A204.1 (cell line): ENCODE results near the gene SLC39A9.
"Not testable (repeated sequence)": the region's sequence is repeated elsewhere in the genome, so short reads cannot be mapped to it uniquely, and the experiment has no call there.

Experiments used
- FAIRE-seq: peaks from 2 replicates; lab custom pipeline; 2012; peaks lifted over from hg19 to GRCh38; lab: Jason Lieb, UNC

Gene SLC39A9

DNA sequence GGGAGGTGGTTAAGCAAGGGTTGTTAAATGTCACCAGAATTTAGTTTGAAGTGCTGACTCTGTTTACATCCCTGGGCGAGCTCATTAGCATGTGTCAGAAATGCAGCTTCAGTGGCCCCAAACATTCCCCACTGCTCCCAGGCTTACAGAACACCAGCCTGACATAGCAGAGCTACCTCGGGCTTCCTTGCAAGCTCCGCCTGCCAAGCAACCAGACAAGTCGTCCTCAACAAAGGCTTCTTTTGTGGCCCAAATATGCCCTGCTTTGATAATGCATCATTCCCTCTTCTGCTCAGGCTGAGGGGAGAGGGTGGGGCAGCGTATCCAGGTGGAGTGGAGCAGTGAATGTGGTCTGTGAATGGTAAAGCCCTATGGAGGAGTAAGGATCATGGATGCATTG, 28.4 kb upstream of the SLC39A9 start:
- FAIRE-seq: no peak

DNA sequence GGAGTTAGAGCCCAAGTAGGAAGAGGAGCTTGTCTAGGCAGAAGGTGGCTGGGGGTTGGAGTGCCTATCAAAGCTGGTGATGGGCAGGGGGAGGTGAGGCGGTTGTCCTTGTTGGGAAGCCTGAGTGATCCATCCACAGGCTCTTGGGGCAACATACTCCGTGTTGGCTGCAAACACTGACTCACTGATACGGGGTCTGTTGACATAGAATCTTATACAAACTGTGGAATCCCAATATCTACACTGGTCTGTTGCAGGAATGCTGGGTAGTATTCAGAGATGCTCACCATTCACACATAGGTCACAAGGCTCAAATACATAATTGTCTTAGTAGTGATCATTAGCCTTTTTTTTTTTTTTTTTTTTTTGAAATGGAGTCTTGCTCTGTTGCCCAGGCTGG, 26.3 kb upstream of the SLC39A9 start:
- FAIRE-seq: no peak

DNA sequence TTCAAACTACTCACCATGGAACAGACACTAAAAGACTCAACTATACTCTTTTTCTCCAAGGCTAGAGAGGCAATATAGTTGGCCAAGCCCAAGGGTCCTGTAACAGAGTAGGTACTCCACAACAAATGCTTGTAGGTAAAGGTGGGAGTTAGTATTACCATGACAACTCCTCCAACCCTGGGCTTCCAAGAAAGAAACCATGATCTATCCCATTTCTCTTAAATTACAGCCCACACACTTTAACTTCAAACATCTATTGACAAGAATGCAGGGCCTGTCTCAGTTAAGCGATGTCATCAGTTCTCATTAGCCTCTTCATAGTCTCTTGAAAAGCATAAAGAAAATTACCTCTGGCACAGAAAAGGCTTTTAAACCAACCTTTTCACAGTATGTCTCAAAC, 25.4 kb upstream of the SLC39A9 start:
- no peak for FAIRE-seq

DNA sequence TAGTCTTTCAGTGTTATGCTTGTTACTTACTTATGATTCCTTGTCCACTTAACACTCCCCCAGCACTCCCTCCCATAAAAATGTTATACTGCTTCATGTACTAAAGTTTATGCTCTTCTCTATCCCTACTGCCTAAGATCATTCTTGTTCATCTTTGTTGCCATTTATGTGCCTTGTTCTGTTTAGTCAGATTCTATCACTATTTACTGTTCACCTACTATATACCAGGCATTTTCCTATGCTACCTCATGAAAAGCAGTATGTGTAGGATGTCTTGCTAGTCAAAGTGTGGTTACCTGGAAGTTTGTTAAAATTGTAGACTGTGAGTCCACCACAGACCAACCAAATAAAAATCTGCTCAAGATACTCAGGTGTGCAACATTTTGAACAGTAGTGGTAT, 24.3 kb upstream of the SLC39A9 start:
- no peak for FAIRE-seq

DNA sequence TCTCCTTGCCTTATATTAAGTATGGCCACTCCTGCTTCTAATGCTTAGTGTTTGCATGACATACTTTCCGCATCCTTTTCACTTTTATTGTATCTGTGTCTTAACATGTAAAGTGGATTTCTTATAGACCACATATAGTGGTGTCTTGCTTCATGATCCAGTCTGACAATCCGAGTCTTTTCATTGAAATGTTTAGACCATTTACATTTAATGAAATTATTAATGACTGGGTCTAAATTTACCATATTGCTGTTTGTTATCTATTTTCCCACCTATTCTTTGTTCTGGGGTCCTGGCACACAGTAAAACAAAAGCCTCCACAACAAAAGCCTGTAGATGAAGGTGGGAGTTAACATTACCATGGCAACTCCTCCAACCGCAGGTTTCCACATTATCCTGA, 23.3 kb upstream of the SLC39A9 start:
- no peak for FAIRE-seq

DNA sequence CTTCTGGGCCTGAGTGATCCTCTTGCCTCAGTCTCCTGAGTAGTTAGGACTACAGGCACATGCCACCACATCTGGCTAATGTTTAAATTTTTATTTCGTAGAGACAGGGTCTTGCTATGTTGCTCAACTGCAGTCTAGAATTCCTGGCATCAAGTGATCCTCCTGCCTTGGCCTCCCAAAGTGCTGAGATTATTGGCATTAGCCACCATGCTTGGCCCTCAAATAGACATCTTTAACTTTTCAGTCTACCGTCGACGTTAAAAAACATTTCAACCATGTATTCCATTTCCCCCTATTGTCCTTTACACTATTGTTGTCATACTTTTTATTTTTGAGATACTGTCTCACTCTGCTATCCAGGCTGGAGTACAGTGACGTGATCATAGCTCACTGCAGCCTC, 22.8 kb upstream of the SLC39A9 start:
- no peak for FAIRE-seq

DNA sequence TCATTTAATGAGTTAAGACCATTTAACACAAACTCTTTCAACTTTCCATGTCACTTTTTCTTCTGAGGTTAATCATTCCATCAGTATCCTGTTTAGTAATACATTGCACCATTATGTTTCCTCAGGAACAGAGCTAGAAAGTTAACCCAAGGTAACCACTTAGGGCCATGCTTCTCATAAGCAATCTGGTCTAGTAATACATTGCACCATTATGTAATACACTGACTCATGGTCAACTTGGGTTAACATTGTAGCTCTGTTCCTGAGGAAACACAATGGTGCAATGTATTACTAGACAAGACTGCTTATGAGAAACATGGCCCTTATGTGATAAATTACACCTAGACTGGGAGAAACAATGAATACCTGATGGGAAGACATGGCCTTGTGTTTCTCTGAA, 22.1 kb upstream of the SLC39A9 start:
- FAIRE-seq: no peak

DNA sequence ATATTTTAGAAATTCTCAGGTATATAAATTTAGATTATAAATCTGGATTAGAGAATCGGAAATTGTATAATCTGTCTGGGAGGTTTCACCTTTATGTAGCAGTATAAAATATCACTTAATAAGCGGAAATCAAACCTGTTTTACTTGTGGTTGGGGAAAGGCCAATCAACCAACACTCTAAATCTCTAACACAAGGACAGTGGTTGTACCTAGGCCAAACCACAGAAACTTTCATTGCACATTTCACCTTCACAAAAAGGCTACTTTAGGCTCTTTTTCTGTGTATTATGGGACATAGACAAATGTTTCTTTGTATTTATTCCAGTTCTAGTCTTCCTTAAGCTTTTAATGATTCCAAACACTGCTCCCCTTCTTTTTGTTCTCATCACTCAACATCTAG, 20.2 kb upstream of the SLC39A9 start:
- no peak for FAIRE-seq

DNA sequence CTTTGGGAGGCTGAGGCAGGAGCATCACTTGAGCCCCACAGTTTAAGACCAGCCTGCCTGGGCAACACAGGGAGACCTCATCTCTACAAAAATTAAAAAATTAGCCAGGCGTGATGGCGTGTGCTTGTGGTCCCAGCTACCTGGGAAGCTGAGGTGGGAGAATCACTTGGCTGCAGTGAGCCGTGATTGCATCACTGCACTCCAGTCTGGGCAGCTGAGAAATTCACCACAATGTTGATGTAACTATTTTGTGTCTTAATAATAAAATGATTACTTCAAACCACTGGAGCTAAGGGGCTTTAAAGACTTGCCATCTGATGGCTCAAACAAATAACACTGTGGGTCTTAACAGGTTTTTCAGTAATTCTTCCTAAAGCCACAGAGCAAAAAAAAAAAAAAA, 11.2 kb upstream of the SLC39A9 start:
- FAIRE-seq: no peak

DNA sequence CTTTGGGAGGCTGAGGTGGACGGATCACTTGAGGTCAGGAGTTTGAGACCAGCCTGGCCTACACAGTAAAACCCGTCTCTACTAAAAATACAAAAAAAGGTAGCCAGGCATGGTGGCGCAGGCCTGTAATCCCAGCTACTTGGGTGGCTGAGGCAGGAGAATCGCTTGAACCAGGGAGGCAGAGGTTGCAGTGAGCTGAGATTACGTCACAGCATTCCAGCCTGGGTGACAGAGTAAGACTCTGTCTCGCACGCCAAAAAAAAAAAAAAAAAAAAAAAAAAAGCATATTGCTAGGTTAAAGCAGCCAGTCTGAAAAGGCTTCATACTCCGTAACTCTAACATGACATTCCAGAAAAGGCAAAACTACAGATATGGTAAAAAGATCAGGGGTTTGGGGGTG, 7.1 kb upstream of the SLC39A9 start:
- not testable (repeated sequence) for FAIRE-seq

DNA sequence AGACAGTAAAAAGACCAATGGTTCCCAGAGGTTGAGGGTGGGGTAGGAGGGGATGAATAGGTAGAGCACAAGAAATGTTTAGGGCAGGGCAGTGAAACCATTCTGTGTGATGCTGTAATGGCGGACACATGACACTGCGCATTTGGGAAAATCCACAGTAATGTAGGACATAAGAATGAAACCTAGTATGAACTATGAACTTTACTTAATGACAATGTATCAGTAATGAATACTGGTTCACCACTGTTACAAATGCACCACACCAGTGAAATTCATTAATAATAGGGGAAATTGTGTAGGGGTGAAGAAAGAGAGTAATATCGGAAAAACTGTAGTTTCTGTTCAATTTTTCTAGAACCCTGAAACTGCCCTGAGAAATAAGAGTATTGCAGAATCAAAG, 6.0 kb upstream of the SLC39A9 start:
- FAIRE-seq: no peak

DNA sequence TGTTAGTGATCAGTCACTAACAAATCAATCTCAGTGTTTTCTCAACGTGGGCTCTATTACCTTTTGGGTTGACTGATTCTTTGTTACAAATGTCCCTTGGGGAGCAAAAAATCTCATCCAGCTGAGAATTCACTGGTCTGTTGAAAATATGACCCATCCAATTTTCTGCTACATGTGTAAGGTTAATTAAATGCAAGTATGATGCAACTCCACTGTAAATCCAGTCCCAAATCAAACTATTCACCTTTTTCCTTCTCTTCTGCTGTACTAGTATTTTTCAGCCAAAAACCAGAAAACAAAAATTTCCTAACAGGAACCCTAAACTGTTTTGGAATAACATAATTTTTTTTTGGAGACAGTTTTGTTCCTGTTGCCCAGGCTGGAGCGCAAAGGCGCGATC, 2.6 kb upstream of the SLC39A9 start:
- no peak for FAIRE-seq

DNA sequence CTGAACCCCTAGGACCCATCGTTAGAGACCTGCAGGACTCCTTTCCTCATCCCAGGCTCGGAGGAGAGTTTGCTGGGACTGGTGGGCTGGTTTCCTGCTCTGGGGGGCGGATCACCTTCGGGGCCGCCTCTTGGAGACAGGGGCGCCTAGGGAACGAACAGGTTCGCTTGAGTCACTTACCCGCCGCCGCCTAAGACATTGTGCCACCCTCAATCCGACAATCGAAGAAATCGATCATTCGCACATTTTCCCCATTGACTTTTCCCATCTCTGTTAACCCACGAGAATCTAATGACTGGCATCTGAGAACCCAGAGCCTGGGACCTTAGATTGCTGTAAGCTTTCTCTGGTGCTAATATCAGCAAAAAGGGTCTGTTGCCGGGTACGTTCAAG, 322 bp downstream of the SLC39A9 start:
- no peak for FAIRE-seq

DNA sequence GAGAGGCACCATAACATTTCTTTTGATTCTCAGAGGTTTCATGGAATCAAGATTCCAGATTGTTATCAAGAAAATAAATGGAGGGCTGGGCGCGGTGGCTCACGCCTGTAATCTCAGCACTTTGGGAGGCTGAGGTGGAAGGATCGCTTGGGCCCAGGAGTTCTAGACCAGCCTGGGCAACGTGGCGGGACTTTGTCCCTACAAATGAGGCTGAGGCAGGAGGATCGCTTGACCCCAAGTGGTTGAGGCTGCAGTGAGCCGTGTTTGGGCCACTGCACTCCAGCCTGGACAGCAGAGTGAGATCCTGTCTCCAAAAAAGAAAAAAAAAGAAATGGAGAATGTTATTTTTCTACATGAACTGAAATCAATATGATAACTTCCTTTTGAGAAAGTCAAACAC, 1.3 kb downstream of the SLC39A9 start:
- FAIRE-seq: no peak

DNA sequence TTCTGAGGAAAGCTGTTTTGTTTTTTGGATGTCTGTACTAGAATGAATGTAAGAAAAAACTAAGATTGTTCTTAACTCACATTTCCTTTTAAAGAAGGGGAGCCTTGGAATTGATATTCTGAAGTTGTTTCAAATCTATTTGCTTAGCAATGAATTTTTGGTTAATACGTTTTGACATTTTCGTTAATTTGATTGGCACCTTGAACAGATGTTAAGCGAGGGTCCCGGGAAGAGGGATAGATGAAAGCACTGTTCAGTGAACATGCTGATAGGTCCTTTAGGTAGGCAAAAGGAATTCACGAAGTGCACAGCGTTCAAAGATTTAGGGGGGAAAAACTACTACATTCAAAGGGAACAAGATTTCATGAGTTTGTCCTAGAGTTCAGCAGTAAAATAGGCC, 1.7 kb downstream of the SLC39A9 start:
- no peak for FAIRE-seq

DNA sequence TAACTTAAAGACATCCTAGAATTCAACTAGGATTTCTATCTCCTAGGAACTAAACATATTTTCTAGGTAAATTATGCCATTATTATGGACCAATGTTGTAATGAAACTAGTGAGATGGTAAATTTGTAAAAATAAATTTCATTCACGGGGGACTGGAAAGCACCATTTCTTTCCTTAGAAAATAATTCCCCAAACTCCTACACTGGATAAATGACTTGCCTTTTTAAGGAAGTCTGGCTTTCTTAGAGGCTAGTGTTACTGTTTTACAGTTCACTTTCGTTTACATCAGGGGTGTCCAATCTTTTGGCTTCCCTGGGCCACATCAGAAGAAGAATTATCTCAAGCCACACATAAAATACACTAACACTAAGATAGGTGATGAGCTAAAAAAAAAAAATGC, 3.3 kb downstream of the SLC39A9 start:
- FAIRE-seq: no peak

DNA sequence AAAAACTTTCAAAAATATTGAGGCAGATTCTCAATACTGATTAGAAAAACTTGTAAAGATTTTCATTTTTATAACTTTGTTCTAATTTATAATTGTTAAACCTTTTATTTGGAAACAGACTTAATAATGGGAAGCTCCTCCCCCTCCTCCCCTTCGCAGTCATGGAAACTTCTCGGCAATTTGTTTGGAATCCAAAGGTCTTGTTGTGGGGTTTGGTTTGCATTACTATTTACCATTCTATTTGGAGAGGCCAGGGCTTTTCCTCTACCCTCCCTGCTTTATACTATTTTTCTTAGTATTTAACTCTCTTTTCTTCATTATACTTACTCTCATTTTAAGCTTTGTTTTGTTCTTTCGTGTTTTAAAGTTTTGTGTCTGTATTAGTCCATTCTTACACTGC, 6.0 kb downstream of the SLC39A9 start:
- FAIRE-seq: no peak

DNA sequence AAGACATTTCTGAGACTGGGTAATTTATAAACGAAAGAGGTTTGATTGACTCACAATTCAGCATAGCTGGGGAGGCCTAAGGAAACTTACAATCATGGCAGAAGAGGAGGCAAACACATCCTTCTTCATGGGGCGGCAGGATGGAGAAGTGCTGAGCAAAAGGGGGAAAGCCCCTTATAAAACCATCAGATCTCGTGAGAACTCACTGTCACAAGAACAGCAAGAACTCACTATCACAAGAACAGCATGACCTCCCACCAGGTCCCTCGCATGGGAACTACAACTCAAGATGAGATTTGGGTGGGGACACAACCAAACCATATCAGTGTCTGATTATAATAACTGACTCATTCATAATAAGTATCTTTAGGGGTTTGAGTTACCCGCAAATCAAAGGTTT, 6.4 kb downstream of the SLC39A9 start:
- FAIRE-seq: no peak

DNA sequence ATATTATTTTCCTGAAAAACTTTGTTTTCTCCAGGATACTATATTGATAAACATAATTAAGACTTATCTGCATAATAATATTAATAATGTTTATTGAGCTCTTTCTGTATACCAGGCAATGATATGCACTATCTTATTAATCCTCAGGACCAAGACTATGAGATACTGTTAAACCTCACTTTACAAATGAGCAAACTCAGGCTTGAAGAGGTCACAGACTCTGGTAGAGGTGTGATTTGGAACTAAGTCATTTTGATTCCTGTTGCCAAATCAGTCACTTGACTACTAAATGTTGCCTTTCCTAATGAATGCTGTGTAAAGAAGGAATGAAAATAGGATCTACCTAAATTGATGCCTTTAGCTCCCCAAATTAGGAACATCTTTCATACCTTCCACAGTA, 7.3 kb downstream of the SLC39A9 start:
- FAIRE-seq: no peak

DNA sequence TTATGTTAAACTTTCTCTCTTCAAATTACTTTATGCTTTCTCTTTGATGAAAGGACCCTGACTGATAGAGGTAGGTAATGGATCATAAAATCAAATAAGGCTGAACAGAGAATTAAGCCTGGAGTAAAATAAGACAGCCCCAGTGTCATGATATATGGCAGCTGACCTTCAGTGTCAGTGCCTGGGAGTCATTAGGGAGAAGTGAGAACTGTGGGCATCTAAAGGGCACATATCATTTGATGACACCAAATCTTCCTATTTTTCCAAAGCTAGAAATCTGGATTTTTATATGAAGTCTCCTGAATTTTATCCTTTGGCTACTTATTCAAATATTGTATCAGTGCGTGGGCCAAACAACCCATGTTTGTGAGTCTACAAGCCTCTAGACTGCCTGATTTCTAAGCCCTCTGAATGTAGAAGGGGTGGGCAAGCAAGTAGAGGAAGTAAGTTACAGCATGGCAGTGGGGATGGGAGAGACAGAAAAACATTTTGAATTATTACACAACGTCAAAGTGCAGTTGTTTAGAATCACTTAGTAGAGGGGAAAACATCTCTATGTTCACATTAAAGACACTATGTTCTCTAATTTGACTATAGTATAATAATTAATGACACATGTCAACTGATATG, 10.0 kb downstream of the SLC39A9 start:
- no peak for FAIRE-seq

DNA sequence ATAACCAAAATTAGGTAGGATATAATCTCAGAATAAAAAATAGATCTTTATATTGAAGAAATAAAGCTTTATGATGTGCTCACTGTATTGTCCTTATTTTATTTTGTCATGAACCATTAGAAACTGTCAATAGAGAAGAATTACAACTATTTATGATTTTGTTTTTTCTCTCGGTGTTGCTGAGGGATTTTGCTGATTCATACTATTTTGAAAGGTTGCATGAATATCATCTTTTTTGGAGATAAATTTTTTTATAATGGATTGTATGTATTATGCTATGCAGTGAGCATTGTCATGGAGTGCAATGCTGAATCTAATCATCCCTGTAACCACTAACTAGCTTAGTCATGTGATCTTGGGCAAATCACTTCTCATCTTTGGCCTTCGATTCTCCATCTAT, 15.0 kb downstream of the SLC39A9 start:
- no peak for FAIRE-seq

DNA sequence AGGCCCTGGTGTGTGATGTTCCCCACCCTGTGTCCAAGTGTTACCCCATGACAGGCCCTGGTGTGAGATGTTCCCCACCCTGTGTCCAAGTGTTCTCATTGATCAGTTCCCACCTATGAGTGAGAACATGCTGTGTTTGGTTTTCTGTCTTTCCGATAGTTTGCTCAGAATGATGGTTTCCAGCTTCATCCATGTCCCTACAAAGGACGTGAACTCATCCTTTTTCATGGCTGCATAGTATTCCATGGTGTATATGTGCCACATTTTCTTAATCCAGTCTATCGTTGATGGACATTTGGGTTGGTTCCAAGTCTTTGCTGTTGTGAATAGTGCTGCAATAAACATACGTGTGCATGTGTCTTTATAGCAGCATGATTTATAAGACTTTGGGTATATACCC, 17.6 kb downstream of the SLC39A9 start:
- not testable (repeated sequence) for FAIRE-seq

DNA sequence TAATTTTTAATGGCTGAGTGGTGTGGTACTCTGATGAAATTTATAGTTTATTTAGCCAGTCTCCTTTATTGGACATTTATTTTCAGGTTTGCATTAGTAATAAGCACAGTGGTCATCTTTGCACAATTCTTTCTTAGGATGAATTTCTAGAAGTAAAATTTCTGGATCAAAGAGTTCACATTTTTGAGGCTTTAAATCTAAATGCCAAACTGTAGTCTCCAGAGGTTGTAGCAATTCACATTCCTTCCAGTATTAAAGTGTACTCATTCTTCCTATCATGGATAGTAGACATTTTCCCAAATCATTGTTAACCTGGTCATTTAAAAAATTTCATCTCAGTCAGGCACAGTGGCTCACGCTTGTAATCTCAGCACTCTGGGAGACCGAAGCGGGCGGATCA, 24.8 kb downstream of the SLC39A9 start:
- FAIRE-seq: no peak

DNA sequence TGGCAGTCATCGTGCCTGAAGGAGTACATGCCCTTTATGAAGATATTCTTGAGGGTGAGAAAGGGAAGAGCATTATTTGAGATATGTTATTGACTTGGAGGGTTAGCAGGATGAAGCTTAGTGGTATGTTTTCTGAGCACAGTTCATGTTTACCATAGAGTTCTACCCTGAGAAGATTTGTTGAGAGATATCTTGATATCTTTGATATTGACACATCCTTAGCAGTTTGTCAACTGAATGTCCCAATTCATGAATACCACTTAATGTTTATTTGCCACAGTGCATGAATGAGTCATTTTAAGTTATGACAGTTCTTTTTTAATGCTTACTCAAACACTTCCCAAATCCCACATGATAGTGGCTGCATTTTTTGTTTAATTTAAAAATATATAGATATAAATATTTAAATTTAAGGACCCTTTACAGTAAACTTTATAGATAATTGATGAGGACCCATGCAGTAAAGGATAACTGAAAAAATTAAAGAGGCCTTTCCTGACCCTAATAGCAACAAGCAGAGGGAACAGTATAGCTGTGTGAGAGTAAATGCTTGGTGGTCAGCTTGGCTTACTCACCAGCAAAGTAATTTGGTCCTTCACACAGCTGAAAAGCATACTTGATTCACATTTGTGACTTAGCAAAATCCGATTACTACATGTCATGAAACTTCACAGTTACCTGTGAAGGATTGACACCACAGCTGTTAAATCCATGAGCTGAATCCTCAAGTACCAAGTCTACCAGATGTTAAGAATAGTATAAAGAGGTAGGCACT, 25.8 kb downstream of the SLC39A9 start:
- no peak for FAIRE-seq
